Left lung (tissue), 10 donors: ENCODE results near the gene F2R. TPM values are rescaled to one million over a fixed set of nuclear protein-coding genes. Genes with fewer than 3 reads are reported as not detected.

Source experiments
- ATAC-seq: fragments of 200-7000 bp; cut with Tn5 transposase; one replicate; pipeline ENCODE4 v1.9.1; 2020; ENCODE audit warnings: moderate library complexity
- DNase-seq, 4 donors: peaks; one replicate each; pipeline ENCODE4 v3.0.0-alpha.2; 2013 to 2020
- H3K27ac ChIP-seq, 2 donors: fragments of 200-600 bp; sonication (generic) in 1 of 2; one replicate each; pipeline versions ENCODE4 v1.5.0 to v1.8.0; 2020 to 2021
- H3K27me3 ChIP-seq, 2 donors: fragments of 200-600 bp; sonication (generic) in 1 of 2; one replicate each; pipeline versions ENCODE4 v1.5.0 to v1.8.0; 2020 to 2021
- H3K36me3 ChIP-seq, 2 donors: fragments of 200-600 bp; sonication (generic) in 1 of 2; one replicate each; pipeline versions ENCODE4 v1.5.0 to v1.8.0; 2020 to 2021
- H3K4me1 ChIP-seq, 2 donors: fragments of 200-600 bp; one replicate each; pipeline ENCODE4 v1.8.0; 2021
- H3K4me3 ChIP-seq, 2 donors: fragments of 200-600 bp; sonication (generic) in 1 of 2; one replicate each; pipeline versions ENCODE4 v1.5.0 to v1.8.0; 2020 to 2021; ENCODE audit warnings: mild to moderate bottlenecking in 1 of 2
- H3K9me3 ChIP-seq, 2 donors: fragments of 200-600 bp; sonication (generic) in 1 of 2; one replicate each; pipeline versions ENCODE4 v1.5.0 to v1.8.0; 2020 to 2021
- intact Hi-C, 2 donors: fragments of 100-400 bp; cut with DNase I; formaldehyde crosslinking; loops; one replicate each; pipeline versions ENCODE4 v1.11.2 to v1.14.2; 2022
- polyA plus RNA-seq, 6 donors: library from polyadenylated mRNA; unstranded; fragments of 120-200 nt; gene quantifications; one replicate each; pipeline ENCODE4 v1.2.1, GENCODE V29; 2013; ENCODE audit not compliant: insufficient read length in 6 of 6
- total RNA-seq, 2 donors: library from RNA; stranded (reverse); fragmentation: NEBNext Ultra II Directional; extraction: Animal tissue kit (Norgen Biotek cat#: 25700); gene quantifications; one replicate each; pipeline ENCODE4 v1.2.1, GENCODE V29; 2021
- TF ChIP-seq, protein P1 (sequence below), 2 donors: fragments of 200-600 bp; sonication (generic) in 1 of 2; IDR thresholded peaks; one replicate each; pipeline versions ENCODE4 v1.5.0 to v1.8.0; 2021; ENCODE audit warnings: antibody characterized with exemption in 2 of 2
- donor health status: DM: no; HTN: yes; CAD: no.
- donor health status: DM: no; HTN: no; CAD: no.

F2R gene
- total and polyA plus RNA-seq, 8 donors = 21.2 to 54.4 (median 42.6) TPM

DNA sequence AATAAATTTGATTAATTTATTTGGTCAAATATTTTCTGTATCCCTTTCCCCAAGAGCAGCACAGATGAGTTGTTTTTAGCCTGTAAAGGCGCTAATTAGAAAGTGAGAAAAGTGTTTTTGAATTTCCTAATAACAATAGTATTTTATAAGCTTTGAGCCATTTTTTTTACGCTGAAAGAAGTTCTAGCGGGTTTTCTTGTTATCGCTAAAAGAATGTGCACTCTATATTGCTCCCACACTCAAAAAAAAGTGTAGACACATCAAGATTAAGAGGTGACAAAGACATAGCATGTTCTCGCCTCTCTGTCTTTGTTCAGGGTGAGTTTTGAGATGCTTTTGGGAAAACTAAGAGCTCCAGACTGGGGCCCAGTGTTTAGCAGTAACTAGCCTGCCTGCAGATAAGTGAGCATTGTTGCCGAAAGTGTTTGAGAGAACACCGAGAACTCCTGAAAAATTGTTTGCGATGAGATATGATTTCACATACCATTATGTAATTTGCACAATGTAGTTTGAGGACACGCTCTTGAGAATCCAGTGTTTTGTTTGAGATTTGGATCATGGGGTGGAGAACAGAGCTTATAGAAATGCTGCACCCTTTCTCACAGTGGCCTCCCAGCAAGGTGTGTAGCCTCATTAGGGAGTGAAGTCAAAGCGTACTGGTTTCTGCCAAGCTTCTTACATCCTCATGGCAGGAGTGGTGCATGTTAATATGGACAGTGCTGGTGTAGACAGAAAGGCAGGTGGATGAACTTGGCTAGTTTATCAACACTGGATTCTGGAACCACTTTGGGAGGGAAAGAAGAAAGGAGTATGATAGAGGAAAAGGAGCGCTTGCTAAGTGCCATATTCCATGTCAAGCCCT lies 1.5 kb downstream of the F2R start:
- ATAC-seq (no peak), DNase-seq (no peak)
- Histone ChIP-seq H3K4me1 (peaks cover 4 to 34% of the 10 kb centered on the region in 2 donors), H3K4me3 (peak overlapping the region; percentile 51 to 60), H3K27me3 (peaks cover 7 to 49% of the 10 kb centered on the region in 2 donors), H3K27ac (no peak overlapping the region), H3K9me3 (no peaks in the 10 kb centered on the region), H3K36me3 (no peaks in the 10 kb centered on the region)
- intact Hi-C loops = no loop called here
- TF ChIP-seq, protein P1, sequence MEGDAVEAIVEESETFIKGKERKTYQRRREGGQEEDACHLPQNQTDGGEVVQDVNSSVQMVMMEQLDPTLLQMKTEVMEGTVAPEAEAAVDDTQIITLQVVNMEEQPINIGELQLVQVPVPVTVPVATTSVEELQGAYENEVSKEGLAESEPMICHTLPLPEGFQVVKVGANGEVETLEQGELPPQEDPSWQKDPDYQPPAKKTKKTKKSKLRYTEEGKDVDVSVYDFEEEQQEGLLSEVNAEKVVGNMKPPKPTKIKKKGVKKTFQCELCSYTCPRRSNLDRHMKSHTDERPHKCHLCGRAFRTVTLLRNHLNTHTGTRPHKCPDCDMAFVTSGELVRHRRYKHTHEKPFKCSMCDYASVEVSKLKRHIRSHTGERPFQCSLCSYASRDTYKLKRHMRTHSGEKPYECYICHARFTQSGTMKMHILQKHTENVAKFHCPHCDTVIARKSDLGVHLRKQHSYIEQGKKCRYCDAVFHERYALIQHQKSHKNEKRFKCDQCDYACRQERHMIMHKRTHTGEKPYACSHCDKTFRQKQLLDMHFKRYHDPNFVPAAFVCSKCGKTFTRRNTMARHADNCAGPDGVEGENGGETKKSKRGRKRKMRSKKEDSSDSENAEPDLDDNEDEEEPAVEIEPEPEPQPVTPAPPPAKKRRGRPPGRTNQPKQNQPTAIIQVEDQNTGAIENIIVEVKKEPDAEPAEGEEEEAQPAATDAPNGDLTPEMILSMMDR (IDR thresholded peaks at IDR 0.05) = no peak

DNA sequence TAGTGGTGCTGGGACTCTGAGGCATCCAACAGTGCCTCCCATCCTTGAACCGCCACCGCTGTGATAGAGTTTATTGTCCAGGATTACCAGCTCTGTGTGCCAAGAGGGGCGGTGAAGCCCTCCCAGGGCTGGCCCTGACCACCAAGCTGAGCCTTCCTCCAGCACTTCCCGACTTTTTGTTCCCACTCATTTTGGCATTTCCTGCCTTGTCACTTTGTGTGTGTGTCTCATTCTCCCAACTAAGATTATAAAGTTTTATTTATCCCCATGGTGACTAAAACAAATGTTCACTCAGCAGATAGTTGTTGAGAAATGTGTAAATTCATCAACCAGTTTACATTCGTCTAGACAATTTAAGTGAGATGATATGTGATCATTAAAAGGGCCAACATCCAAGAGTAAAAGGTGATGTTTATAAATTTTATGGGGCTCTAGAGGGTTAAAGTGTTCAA lies 2.5 kb downstream of the F2R start:
- TF ChIP-seq, protein P1 (IDR thresholded peaks at IDR 0.05) = no peak
- ATAC-seq (no peak), DNase-seq (peak in 1 of 4 donors; percentile 43)
- peaks cover 7 to 47% of the 10 kb centered on the region in 2 donors for H3K27me3 ChIP-seq
- H3K36me3 ChIP-seq = no peaks in the 10 kb centered on the region
- peaks cover 4 to 34% of the 10 kb centered on the region in 2 donors for H3K4me1 ChIP-seq
- intact Hi-C loops = no loop called here
- no peaks in the 10 kb centered on the region for H3K9me3 ChIP-seq
- no peak overlapping the region for H3K4me3 ChIP-seq
- H3K27ac ChIP-seq = no peak overlapping the region

DNA sequence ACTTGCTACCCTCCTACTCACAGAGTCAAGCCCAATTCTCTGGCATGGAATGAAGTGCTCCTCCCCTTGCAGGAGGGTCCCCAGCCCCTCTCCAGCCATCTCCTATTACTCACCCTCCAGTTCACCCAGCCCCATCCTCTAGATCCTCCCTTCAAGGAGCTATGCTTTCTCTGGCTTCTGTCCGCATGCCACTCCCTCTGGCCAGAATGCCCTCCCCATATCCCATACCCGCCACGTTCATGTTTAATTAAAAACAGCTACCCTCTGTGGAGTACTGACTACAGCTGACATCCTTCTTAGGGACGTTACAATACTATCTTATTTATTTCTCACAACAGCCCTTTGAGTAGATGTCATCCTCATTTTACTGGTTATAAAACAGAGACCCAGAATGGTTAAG lies 3.0 kb downstream of the F2R start:
- DNase-seq (no peak), ATAC-seq (no peak)
- no peaks in the 10 kb centered on the region for H3K9me3 ChIP-seq
- H3K27me3 ChIP-seq = peaks cover 7 to 43% of the 10 kb centered on the region in 2 donors
- H3K4me1 ChIP-seq = peaks cover 4 to 34% of the 10 kb centered on the region in 2 donors
- TF ChIP-seq, protein P1 (IDR thresholded peaks at IDR 0.05) = no peak
- H3K36me3 ChIP-seq = no peaks in the 10 kb centered on the region
- intact Hi-C loops = no loop called here
- H3K4me3 ChIP-seq = no peak overlapping the region
- H3K27ac ChIP-seq = no peak overlapping the region

DNA sequence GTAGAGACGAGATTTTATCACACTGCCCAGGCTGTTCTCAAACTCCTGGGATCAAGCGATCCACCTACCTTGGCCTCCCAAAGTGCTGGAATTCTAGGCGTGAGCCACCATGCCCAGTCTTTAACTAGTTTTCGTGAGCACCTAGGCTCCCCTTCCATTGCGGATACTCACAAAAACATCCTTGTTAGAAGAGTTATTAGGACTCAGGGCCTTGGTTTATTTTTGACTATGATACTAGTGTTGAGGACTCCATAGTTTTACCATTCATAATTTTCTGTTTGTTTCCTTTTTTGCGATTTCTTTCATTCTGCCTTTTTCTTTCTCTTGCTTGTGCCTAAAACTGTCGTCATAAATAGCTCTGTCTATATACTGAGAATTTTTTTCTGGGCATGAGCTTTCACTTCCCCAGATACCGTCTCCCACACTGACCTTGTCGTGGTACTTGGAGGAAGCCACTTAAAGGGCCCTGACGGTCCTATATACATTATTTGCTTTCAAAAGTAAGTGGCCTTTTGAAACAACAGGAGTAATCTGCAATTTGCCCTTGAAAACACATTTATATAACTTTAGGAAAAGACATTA lies 5.2 kb downstream of the F2R start:
- Histone ChIP-seq H3K4me1 (peaks cover 0 to 19% of the 10 kb centered on the region in 2 donors), H3K9me3 (no peaks in the 10 kb centered on the region), H3K36me3 (no peaks in the 10 kb centered on the region), H3K27ac (no peak overlapping the region), H3K4me3 (no peak overlapping the region), H3K27me3 (peaks cover 0 to 23% of the 10 kb centered on the region in 2 donors)
- ATAC-seq (peak; percentile 33), DNase-seq (no peak)
- intact Hi-C loops = no loop called here
- TF ChIP-seq, protein P1 (IDR thresholded peaks at IDR 0.05) = no peak

DNA sequence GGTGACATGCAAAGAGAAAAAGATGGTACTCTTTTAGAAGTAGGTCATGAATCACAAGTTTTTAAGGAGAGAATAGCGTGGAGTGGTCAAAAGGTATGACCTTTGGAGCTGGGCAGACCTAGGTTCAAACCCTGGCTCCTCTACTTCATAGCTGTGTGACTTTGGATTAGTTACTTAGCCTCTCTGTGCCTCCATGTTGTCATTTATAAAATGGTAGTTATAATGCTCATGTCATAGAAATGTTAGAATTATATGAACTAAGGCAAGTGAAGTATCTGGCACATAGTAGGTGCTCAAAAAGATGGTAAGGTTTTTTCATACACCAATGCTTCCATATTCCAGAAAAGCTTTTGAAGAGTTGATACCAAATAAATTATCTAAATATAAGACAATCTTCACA lies 7.3 kb downstream of the F2R start:
- ATAC-seq = no peak
- Histone ChIP-seq H3K36me3 (no peaks in the 10 kb centered on the region), H3K4me3 (no peak overlapping the region), H3K27ac (no peak overlapping the region), H3K27me3 (peaks cover 0 to 2% of the 10 kb centered on the region in 2 donors), H3K9me3 (peaks cover 0 to 5% of the 10 kb centered on the region in 2 donors), H3K4me1 (peaks cover 0 to 7% of the 10 kb centered on the region in 2 donors)
- TF ChIP-seq, protein P1 (IDR thresholded peaks at IDR 0.05) = no peak
- no peak for DNase-seq
- intact Hi-C loops = no loop called here
